ENCODE results near the gene CENPB. TPM values are rescaled to one million over a fixed set of nuclear protein-coding genes. Genes with fewer than 3 reads are reported as not detected.
A peak's percentile ranks its signal among the peaks of the same experiment; 100 is the strongest.

The CENPB gene
- total RNA-seq, 4 donors from 2014 or later, result 38.8 to 81.4 (median 67.1) TPM

- Histone ChIP-seq H3K9me3 (no peaks in the 10 kb centered on the region), H3K4me1 (peaks cover 4 to 42% (median 9%) of the 10 kb centered on the region in 3 donors), H3K36me3 (peaks cover 0 to 41% (median 0%) of the 10 kb centered on the region in 3 donors), H3K27ac (no peak overlapping the region), H3K4me3 (peak overlapping the region in 2 of 4 donors; percentile 15 to 31), H3K27me3 (peaks cover 0 to 55% (median 0%) of the 10 kb centered on the region in 4 donors)
- TF ChIP-seq POLR2A (IDR thresholded peaks at IDR 0.05), result no peak
- TF ChIP-seq, protein P1, sequence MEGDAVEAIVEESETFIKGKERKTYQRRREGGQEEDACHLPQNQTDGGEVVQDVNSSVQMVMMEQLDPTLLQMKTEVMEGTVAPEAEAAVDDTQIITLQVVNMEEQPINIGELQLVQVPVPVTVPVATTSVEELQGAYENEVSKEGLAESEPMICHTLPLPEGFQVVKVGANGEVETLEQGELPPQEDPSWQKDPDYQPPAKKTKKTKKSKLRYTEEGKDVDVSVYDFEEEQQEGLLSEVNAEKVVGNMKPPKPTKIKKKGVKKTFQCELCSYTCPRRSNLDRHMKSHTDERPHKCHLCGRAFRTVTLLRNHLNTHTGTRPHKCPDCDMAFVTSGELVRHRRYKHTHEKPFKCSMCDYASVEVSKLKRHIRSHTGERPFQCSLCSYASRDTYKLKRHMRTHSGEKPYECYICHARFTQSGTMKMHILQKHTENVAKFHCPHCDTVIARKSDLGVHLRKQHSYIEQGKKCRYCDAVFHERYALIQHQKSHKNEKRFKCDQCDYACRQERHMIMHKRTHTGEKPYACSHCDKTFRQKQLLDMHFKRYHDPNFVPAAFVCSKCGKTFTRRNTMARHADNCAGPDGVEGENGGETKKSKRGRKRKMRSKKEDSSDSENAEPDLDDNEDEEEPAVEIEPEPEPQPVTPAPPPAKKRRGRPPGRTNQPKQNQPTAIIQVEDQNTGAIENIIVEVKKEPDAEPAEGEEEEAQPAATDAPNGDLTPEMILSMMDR (IDR thresholded peaks at IDR 0.05), result peak; percentile 30 to 75 (median 59)
- WGBS, 2 donors, result 27 to 41% methylated on average over 3 to 13 of the region's 72 CpGs
- no peak for DNase-seq
- intact Hi-C loops (cut with DNase I), result no loop called here
Observed at GRCh38 chr20:3749689-3750531, 36.6 kb downstream of the CENPB start.

- H3K9me3 ChIP-seq, result no peaks in the 10 kb centered on the region
- H3K36me3 ChIP-seq, result peaks cover 0 to 37% (median 0%) of the 10 kb centered on the region in 3 donors
- peaks cover 0 to 61% (median 0%) of the 10 kb centered on the region in 4 donors for H3K27me3 ChIP-seq
- no peak for DNase-seq
- intact Hi-C loops (cut with DNase I), result no loop called here
- H3K27ac ChIP-seq, result no peak overlapping the region
- H3K4me3 ChIP-seq, result peak overlapping the region in 2 of 4 donors; percentile 15 to 31
- WGBS, 2 donors, result 86 to 87% methylated on average over 3 to 10 of the region's 24 CpGs
- H3K4me1 ChIP-seq, result peaks cover 4 to 49% (median 12%) of the 10 kb centered on the region in 3 donors
- no peak for TF ChIP-seq POLR2A (IDR thresholded peaks at IDR 0.05)
- TF ChIP-seq, protein P1 (IDR thresholded peaks at IDR 0.05), result no peak
Observed at GRCh38 chr20:3749087-3749688, 37.4 kb downstream of the CENPB start.

- peaks cover 4 to 49% (median 12%) of the 10 kb centered on the region in 3 donors for H3K4me1 ChIP-seq
- intact Hi-C loops (cut with DNase I), result no loop called here
- no peaks in the 10 kb centered on the region for H3K9me3 ChIP-seq
- peaks cover 0 to 61% (median 0%) of the 10 kb centered on the region in 4 donors for H3K27me3 ChIP-seq
- H3K4me3 ChIP-seq, result no peak overlapping the region
- H3K27ac ChIP-seq, result no peak overlapping the region
- H3K36me3 ChIP-seq, result peaks cover 0 to 37% (median 0%) of the 10 kb centered on the region in 3 donors
- DNase-seq, result no peak
- TF ChIP-seq, protein P1 (IDR thresholded peaks at IDR 0.05), result no peak
- no peak for TF ChIP-seq POLR2A (IDR thresholded peaks at IDR 0.05)
- 80% methylated on average over 2 of the region's 16 CpGs; no CpG with 5 or more reads in 1 of the 2 donors for WGBS, 2 donors
Observed at GRCh38 chr20:3748073-3748472, 38.5 kb downstream of the CENPB start.

GRCh38 chr20:3747471-3747870, 39.1 kb downstream of the CENPB start:
- Histone ChIP-seq H3K4me1 (peaks cover 4 to 43% (median 9%) of the 10 kb centered on the region in 3 donors), H3K27ac (no peak overlapping the region), H3K9me3 (no peaks in the 10 kb centered on the region), H3K27me3 (peaks cover 0 to 61% (median 0%) of the 10 kb centered on the region in 4 donors), H3K36me3 (peaks cover 0 to 37% (median 0%) of the 10 kb centered on the region in 3 donors), H3K4me3 (no peak overlapping the region)
- DNase-seq, result no peak
- TF ChIP-seq POLR2A (IDR thresholded peaks at IDR 0.05), result no peak
- TF ChIP-seq, protein P1 (IDR thresholded peaks at IDR 0.05), result no peak
- intact Hi-C loops (cut with DNase I), result no loop called here
- WGBS, 2 donors, result 88% methylated on average over 2 of the region's 2 CpGs; no CpG with 5 or more reads in 1 of the 2 donors

Data from esophagus squamous epithelium (tissue), 5 donors.